LNCaP clone FGC (cell line): ENCODE measurements around the gene PIK3CB.

Source experiments
- DNase-seq: peaks from one replicate; pipeline ENCODE4 v3.0.0-alpha.2; 2011; ENCODE audit warnings: low read depth
- H3K4me3 ChIP-seq: 2 replicates; pipeline ENCODE4 v1.5.1; 2011; ENCODE audit warnings: mild to moderate bottlenecking, low read depth, low read length, control low read depth
- CTCF ChIP-seq: IDR thresholded peaks from 2 replicates; pipeline ENCODE4 v1.5.1; 2012; ENCODE audit warnings: mild to moderate bottlenecking; ENCODE audit not compliant: control insufficient read depth, insufficient read depth; ENCODE audit errors: extremely low read depth

PIK3CB gene

DNA sequence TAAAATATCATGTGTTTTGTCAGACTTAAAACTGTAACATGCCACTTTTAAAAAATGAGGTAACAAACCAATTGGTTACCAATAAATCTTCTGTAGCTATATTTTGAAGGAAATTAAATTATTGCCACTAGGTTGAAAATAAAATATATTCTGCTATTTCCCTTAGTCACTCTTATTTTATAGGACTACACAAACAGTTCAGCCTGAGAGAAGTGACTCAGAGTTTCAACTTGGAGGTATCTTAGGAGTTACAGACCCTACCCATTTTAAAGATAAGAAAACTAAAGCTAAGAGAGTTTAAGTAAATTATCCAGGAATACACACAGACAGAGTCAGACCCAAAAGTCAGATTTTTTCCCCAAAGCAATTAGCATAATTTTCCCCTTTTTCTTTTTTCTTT is 65.1 kb downstream of the PIK3CB start:
- no peak for DNase-seq
- no peak overlapping the region for H3K4me3 ChIP-seq
- TF ChIP-seq CTCF: no peak

DNA sequence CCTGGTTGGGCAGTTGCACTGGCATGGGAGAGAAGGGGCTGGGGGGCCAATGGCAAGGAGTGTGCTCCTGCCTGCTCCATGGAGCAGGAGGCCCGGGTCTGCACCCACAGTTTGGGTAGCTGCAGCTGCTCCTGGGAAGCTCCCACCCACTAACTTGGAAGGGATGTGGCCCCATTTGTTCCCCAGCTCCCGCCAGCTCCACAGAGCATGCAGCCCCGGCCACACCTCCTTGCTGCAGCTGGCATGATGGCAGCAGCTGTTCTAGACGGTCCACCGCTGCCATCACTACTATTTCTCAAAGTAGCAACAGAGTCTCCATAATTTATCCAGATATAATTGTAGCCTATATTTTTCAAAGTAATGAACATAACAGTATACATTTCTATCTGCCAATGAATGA is 65.8 kb downstream of the PIK3CB start:
- no peak for TF ChIP-seq CTCF
- H3K4me3 ChIP-seq: no peak overlapping the region
- DNase-seq: no peak

- DNase-seq: no peak
- H3K4me3 ChIP-seq: no peak overlapping the region
- TF ChIP-seq CTCF: no peak
These were observed 66.6 kb downstream of the PIK3CB start for GRCh38 chr3:138768125-138768524.

GRCh38 chr3:138767498-138768104 is 67.1 kb downstream of the PIK3CB start:
- no peak for DNase-seq
- H3K4me3 ChIP-seq: no peak overlapping the region
- TF ChIP-seq CTCF: no peak

- H3K4me3 ChIP-seq: no peak overlapping the region
- TF ChIP-seq CTCF: no peak
- no peak for DNase-seq
These were observed 73.7 kb downstream of the PIK3CB start for GRCh38 chr3:138761002-138761401.

- H3K4me3 ChIP-seq: no peak overlapping the region
- no peak for TF ChIP-seq CTCF
- no peak for DNase-seq
These were observed 86.5 kb downstream of the PIK3CB start for GRCh38 chr3:138748190-138748589.

DNA sequence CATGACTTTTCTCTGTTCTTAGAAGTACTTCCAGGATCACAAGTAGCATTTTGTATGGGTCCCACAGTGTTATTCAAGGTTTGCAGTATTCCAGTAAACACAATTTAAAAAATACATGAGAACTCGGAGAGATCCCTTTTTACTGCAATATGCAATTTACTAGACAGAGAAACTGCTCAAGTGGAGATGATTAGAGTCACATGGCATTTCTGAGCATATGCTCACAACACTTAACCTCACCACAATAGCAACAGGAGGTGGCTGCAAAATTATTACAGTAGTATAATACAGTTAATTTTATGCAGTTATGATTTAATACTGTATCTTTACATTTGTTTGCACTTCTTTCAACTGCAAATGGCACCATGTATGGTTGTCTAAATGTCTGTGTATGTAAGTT is 87.5 kb downstream of the PIK3CB start:
- DNase-seq: no peak
- H3K4me3 ChIP-seq: no peak overlapping the region
- TF ChIP-seq CTCF: no peak
